Activated CD4-positive, CD25-positive, alpha-beta regulatory T cell treated with anti-CD3 and anti-CD28 coated beads, Interleukin-2, amount 50 U/mL, for 16 hours (primary cell): ENCODE results near the gene CLCN2.
A peak's percentile ranks its signal among the peaks of the same experiment; 100 is the strongest.

ENCODE experiments used
- DNase-seq: peaks from one replicate; pipeline ENCODE4 v3.0.0-alpha.2; 2020; ENCODE audit warnings: low read depth, low spot score

CLCN2 gene

GRCh38 chr3:184325715-184326369, 35.6 kb downstream of the CLCN2 start:
- no peak for DNase-seq

GRCh38 chr3:184325269-184325668, 36.1 kb downstream of the CLCN2 start:
- no peak for DNase-seq

- DNase-seq: no peak
Measured at GRCh38 chr3:184323696-184324095, 37.7 kb downstream of the CLCN2 start.

- no peak for DNase-seq
Measured at GRCh38 chr3:184322731-184323487, 38.5 kb downstream of the CLCN2 start.

- no peak for DNase-seq
Measured at GRCh38 chr3:184321666-184322065, 39.7 kb downstream of the CLCN2 start.

GRCh38 chr3:184320104-184320445, 41.3 kb downstream of the CLCN2 start:
- DNase-seq: no peak

- no peak for DNase-seq
Measured at GRCh38 chr3:184317201-184317600, 44.2 kb downstream of the CLCN2 start.

GRCh38 chr3:184316792-184317191, 44.6 kb downstream of the CLCN2 start:
- DNase-seq: no peak

GRCh38 chr3:184315871-184316661, 45.3 kb downstream of the CLCN2 start:
- no peak for DNase-seq

- DNase-seq: no peak
Measured at GRCh38 chr3:184315543-184315867, 45.9 kb downstream of the CLCN2 start.

GRCh38 chr3:184314700-184315542, 46.5 kb downstream of the CLCN2 start:
- peak; percentile 41 for DNase-seq

- peak; percentile 80 for DNase-seq
Measured at GRCh38 chr3:184314363-184314699, 47.1 kb downstream of the CLCN2 start, which contains the start of gene EIF4G1. Gene EIF4G1 (plus strand): TSS chr3:184314606. CDS start chr3:184315797, 1,191 bp downstream.

GRCh38 chr3:184311633-184312032, 49.8 kb downstream of the CLCN2 start:
- no peak for DNase-seq

GRCh38 chr3:184308744-184309143, 52.7 kb downstream of the CLCN2 start:
- no peak for DNase-seq

- no peak for DNase-seq
Measured at GRCh38 chr3:184307915-184308314, 53.5 kb downstream of the CLCN2 start.

GRCh38 chr3:184306341-184306972, 54.9 kb downstream of the CLCN2 start:
- no peak for DNase-seq

GRCh38 chr3:184305577-184305976, 55.8 kb downstream of the CLCN2 start:
- no peak for DNase-seq

- no peak for DNase-seq
Measured at GRCh38 chr3:184300378-184300720, 61.1 kb downstream of the CLCN2 start.

- no peak for DNase-seq
Measured at GRCh38 chr3:184299488-184300377, 61.7 kb downstream of the CLCN2 start.

GRCh38 chr3:184298759-184299487, 62.5 kb downstream of the CLCN2 start, which contains the start of gene PSMD2:
Gene PSMD2 (plus strand): TSS chr3:184299241. CDS start chr3:184299267, 26 bp downstream.
- DNase-seq: peak; percentile 95
